GM19043 (cell line): ENCODE measurements around the gene ACACA.

Experiments used
- ATAC-seq: cut with Tn5 transposase; IDR thresholded peaks from one replicate; pipeline ENCODE4 v1.9.1; 2021; ENCODE audit warnings: low read depth; ENCODE audit not compliant: unreplicated experiment

The ACACA gene

GRCh38 chr17:37299257-37299980, 107.2 kb downstream of the ACACA start:
- no peak for ATAC-seq

GRCh38 chr17:37295888-37296287, 110.7 kb downstream of the ACACA start:
- no peak for ATAC-seq

GRCh38 chr17:37294888-37295287, 111.7 kb downstream of the ACACA start:
- no peak for ATAC-seq

DNA sequence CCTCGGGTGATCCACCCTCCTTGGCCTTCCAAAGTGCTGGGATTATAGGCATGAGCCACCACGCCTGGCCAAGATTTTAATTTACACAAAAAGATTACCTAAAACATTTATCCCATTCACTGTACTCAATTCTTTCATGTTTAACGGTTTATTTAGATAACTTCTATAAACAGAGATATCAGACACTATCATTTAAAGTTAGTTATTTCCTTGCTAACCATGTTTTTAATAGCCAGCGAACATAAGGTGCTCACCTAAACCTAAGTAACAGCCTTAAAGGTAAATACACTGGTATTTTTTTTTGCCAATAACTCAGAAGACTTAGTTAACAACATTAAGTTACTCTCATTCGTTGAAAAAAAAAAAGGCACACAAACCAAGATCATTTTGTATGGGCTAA, 112.9 kb downstream of the ACACA start:
- ATAC-seq, result no peak

- ATAC-seq, result no peak
These were observed 114.1 kb downstream of the ACACA start for GRCh38 chr17:37292429-37293139.

GRCh38 chr17:37291351-37291750, 115.3 kb downstream of the ACACA start:
- ATAC-seq, result no peak

DNA sequence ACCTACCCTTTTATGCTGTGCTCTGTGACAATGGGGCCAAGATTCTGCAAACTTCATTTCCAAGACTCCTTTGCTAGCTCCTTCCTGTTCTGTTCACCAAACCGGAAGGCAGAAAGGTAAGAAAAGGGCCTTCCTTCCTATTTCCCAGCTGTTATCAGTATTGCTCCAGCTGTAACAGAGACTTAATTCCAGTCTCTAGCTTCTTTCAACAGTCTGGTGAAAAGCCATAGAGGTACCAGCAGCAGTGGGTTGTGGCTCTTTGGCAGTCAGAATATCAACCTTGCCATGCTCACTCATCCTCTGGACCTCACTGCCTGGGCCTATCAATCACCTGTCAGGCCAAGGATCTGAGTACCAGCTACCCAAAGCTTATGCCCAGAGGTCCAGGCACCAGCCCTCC, 120.2 kb downstream of the ACACA start:
- ATAC-seq, result no peak

- ATAC-seq, result no peak
These were observed 122.4 kb downstream of the ACACA start for GRCh38 chr17:37284191-37284590.

DNA sequence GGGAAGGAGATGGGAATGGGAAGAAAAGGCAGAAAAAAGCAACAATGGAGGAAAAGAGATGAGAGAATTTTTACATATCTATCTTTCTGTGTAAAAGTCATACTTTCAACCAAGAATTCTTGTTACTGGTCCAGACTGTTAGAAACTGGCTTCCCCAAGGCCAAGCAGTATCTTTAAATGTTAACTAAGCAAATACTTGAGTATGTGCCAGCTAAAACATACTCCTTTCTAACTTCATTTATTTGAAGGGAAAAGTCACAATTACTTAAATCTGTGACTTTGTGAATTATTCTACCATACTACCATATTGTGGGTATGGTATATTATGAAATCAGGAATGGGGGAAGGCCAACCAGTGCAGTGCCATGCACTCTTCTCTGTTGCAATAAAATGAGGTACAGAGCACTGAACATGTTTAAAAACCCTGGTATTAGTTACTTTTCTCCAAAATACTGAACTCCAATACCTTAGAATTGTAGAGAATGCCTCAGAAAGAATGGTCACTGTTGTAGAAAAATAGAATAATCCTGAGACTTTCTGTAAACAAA, 123.1 kb downstream of the ACACA start:
- ATAC-seq, result no peak

- ATAC-seq, result no peak
These were observed 125.8 kb downstream of the ACACA start for GRCh38 chr17:37280841-37281240.

- ATAC-seq, result no peak
These were observed 128.3 kb downstream of the ACACA start for GRCh38 chr17:37278247-37278894.

DNA sequence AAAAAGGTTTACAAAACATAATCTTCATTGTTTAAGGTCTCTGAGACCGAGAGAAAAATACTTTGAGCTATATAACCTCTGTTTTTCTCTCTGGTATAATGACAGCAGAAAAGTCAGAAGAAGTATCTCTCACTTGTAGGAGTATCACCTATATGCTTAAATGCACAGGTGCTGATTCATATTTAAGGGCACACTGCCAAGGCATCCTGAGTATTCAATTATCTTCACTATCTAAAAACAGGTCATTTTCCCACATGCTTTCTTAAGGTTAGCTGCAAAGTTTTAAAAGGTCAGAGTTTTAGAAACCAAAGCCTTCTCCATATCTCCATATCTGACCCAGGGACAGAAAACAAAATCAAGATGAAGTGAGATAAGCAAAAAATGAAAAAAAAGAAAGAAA, 130.2 kb downstream of the ACACA start:
- no peak for ATAC-seq

DNA sequence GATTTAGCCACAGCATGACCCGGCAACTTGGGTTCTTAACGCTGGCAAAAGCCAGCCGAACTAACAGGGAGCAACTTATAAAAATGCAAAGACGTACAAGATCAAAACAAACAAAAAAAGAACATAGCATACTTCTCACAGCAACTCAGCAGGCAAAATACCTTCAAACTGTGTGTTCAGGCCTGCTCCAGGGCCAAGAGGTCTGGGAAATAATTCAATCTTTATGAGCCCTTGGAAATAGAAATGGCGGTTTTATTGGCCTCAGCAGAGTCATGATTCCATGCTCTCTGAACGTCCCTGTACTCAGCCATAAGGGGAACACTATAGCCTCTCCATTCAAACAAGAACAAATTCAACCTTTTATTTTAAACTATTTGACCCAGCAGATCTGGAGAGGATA, 132.2 kb downstream of the ACACA start:
- no peak for ATAC-seq

GRCh38 chr17:37273409-37274051, 133.1 kb downstream of the ACACA start:
- no peak for ATAC-seq

DNA sequence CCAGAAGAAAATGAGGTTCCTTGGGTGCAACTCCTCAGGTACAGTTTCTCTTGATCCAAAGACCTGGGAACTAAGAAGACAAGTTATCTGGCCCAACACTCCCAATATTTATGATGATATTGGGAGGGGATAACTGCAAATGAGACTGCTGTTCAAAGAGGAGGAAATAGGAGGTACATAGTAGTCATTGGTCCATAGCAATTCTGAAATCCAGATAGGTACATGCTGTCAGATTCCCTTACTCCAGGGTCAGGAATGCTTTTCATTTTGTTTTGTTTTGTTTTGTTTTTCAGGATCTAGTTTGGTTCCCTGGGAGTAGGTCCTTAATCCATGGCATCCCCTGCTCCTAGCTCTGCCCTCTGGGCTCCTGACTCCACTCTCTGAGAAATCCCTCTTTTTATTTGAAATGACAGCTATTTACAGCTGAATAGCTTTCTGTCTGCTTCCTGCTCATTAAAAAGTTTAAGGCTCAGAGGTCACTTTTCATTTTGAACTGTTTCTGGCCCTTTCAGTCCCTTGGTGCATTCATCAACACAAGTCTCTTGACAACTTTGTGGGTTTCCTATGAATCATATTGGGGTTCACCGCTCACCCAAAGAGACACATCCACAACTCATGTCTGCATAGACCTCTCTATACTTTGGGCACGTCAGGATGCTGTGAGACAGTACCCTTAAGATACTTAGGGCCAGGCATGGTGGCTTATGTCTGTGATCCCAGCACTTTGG, 141.0 kb downstream of the ACACA start:
- no peak for ATAC-seq

DNA sequence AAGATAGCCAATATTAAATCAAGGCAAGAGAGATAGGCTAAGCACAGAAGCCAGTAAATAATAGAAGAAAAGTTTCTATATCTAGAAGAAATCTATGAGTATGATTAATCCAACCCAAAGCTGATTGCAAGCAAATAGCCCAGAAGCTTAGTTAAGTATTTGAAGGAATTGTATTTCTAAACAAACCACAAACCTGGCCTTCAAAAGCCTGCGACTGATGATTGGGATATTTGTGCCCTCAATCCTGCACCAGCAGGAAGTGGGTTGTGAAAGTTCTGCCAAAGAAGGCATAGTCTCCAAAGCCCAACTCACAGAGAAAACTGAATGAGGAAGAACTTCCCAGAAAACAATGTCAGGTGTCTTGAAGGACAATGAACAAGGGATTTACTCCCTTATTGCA, 145.3 kb downstream of the ACACA start:
- no peak for ATAC-seq

- ATAC-seq, result no peak
These were observed 147.5 kb downstream of the ACACA start for GRCh38 chr17:37259030-37259735.

- no peak for ATAC-seq
These were observed 150.0 kb downstream of the ACACA start for GRCh38 chr17:37256627-37257026.

GRCh38 chr17:37255432-37255831, 151.2 kb downstream of the ACACA start:
- ATAC-seq, result no peak

- no peak for ATAC-seq
These were observed 158.8 kb downstream of the ACACA start for GRCh38 chr17:37247825-37248224.
